ENCODE measurements around the gene AAMP.
"Not testable (repeated sequence)": the region's sequence is repeated elsewhere in the genome, so short reads cannot be mapped to it uniquely, and the experiment has no call there.

The AAMP gene

GRCh38 chr2:218274586-218274985 lies 4.6 kb upstream of the AAMP start:
- no peak for DNase-seq (ENCODE audit: low read depth)

GRCh38 chr2:218273908-218274249 lies 3.9 kb upstream of the AAMP start:
- no peak for DNase-seq (ENCODE audit: low read depth)

- DNase-seq (ENCODE audit: low read depth): not testable (repeated sequence)
These were observed 3.4 kb upstream of the AAMP start for GRCh38 chr2:218273214-218273907.

GRCh38 chr2:218272531-218273212 lies 2.7 kb upstream of the AAMP start:
- DNase-seq (ENCODE audit: low read depth): peak; percentile 65

GRCh38 chr2:218271865-218272530 lies 2.1 kb upstream of the AAMP start:
- no peak for DNase-seq (ENCODE audit: low read depth)

GRCh38 chr2:218271487-218271797 lies 1.5 kb upstream of the AAMP start:
- no peak for DNase-seq (ENCODE audit: low read depth)

GRCh38 chr2:218270721-218271486 lies 967 bp upstream of the AAMP start:
- no peak for DNase-seq (ENCODE audit: low read depth)

GRCh38 chr2:218267259-218267658 lies 2.7 kb downstream of the AAMP start:
- DNase-seq (ENCODE audit: low read depth): no peak

GRCh38 chr2:218266316-218266979 lies 3.5 kb downstream of the AAMP start:
- no peak for DNase-seq (ENCODE audit: low read depth)

- no peak for DNase-seq (ENCODE audit: low read depth)
These were observed 4.3 kb downstream of the AAMP start for GRCh38 chr2:218265626-218266025.

- DNase-seq (ENCODE audit: low read depth): no peak
These were observed 5.0 kb downstream of the AAMP start for GRCh38 chr2:218264773-218265561.

- DNase-seq (ENCODE audit: low read depth): no peak
These were observed 5.9 kb downstream of the AAMP start for GRCh38 chr2:218263817-218264641.

GRCh38 chr2:218262631-218263586 lies 7.0 kb downstream of the AAMP start:
- DNase-seq (ENCODE audit: low read depth): no peak

GRCh38 chr2:218262237-218262600 lies 7.7 kb downstream of the AAMP start:
- DNase-seq (ENCODE audit: low read depth): no peak

GRCh38 chr2:218261423-218262236 lies 8.3 kb downstream of the AAMP start:
- no peak for DNase-seq (ENCODE audit: low read depth)

GRCh38 chr2:218260742-218261422 lies 9.1 kb downstream of the AAMP start, which contains the start of gene GPBAR1:
TSS of gene GPBAR1 (plus strand) at chr2:218261015. CDS start at chr2:218262725, 1,710 bp downstream.
- no peak for DNase-seq (ENCODE audit: low read depth)

GRCh38 chr2:218260166-218260565 lies 9.8 kb downstream of the AAMP start:
- no peak for DNase-seq (ENCODE audit: low read depth)
